Measurements from ENCODE around the gene GNG13.

The GNG13 gene

GRCh38 chr16:785563-786535 is 14.7 kb downstream of the GNG13 start (continued):
- no peak for TF ChIP-seq ZNF449 (tag by site-specific recombination; IDR thresholded peaks at IDR 0.05)
- TF ChIP-seq ZNF112 (tag by site-specific recombination; IDR thresholded peaks at IDR 0.05) = no peak
- TF ChIP-seq PRDM1 (tag by site-specific recombination; IDR thresholded peaks at IDR 0.05) = no peak
- TF ChIP-seq KLF8 (tag by site-specific recombination; IDR thresholded peaks at IDR 0.05) = no peak
- TF ChIP-seq ZSCAN30 (tag by site-specific recombination; IDR thresholded peaks at IDR 0.05) = no peak
- TF ChIP-seq ZNF24 (tag by site-specific recombination; IDR thresholded peaks at IDR 0.05) = no peak
- peak; percentile 59 for TF ChIP-seq ZNF654 (tag by site-specific recombination; IDR thresholded peaks at IDR 0.05; ENCODE audit: low read depth)
- no peak for TF ChIP-seq ZNF394 (tag by site-specific recombination; IDR thresholded peaks at IDR 0.05; ENCODE audit: borderline replicate concordance)
- TF ChIP-seq KLF7 (tag by site-specific recombination; IDR thresholded peaks at IDR 0.05; ENCODE audit: borderline replicate concordance) = no peak
- TF ChIP-seq OVOL3 (tag by site-specific recombination; IDR thresholded peaks at IDR 0.05) = no peak
- no peak for TF ChIP-seq ZNF223 (tag by site-specific recombination; IDR thresholded peaks at IDR 0.05)
- TF ChIP-seq ZNF175 (tag by site-specific recombination; IDR thresholded peaks at IDR 0.05) = no peak
- no peak for TF ChIP-seq GLI4 (tag by site-specific recombination; IDR thresholded peaks at IDR 0.05)
- peak; percentile 45 for TF ChIP-seq SP2 (tag by site-specific recombination; IDR thresholded peaks at IDR 0.05)
- TF ChIP-seq BCL11B (tag by site-specific recombination; IDR thresholded peaks at IDR 0.05; ENCODE audit: low read depth) = peak; percentile 35; the same call in 1 of the 2 replicates
- TF ChIP-seq ZBTB10 (tag by site-specific recombination; IDR thresholded peaks at IDR 0.05) = no peak
- no peak for TF ChIP-seq ZSCAN18 (tag by site-specific recombination; IDR thresholded peaks at IDR 0.05)
- TF ChIP-seq ZNF433 (tag by site-specific recombination; IDR thresholded peaks at IDR 0.05; ENCODE audit: low read depth) = no peak
- no peak for TF ChIP-seq KLF1 (tag by site-specific recombination; IDR thresholded peaks at IDR 0.05)
- peak; percentile 38; the same call in 1 of the 2 replicates for TF ChIP-seq PATZ1 (tag by site-specific recombination; IDR thresholded peaks at IDR 0.05)
- TF ChIP-seq ZNF629 (tag by site-specific recombination; IDR thresholded peaks at IDR 0.05) = no peak
- no peak for TF ChIP-seq BCL6B (tag by site-specific recombination; IDR thresholded peaks at IDR 0.05)
- TF ChIP-seq SALL2 (tag by site-specific recombination; IDR thresholded peaks at IDR 0.05; ENCODE audit: borderline replicate concordance) = no peak
- TF ChIP-seq ZNF513 (tag by site-specific recombination; IDR thresholded peaks at IDR 0.05) = no peak
- no peak for TF ChIP-seq HOXD13 (CRISPR knock-in tag; IDR thresholded peaks at IDR 0.05; ENCODE audit: borderline replicate concordance)
- TF ChIP-seq ZNF596 (tag by site-specific recombination; IDR thresholded peaks at IDR 0.05) = no peak
- TF ChIP-seq ZNF658 (tag by site-specific recombination; IDR thresholded peaks at IDR 0.05) = no peak
- no peak for TF ChIP-seq SP7 (tag by site-specific recombination; IDR thresholded peaks at IDR 0.05)

Data from HEK293 (cell line).